IMR-90 (cell line): ENCODE measurements around the gene NFKBIA. TPM values are rescaled to one million over a fixed set of nuclear protein-coding genes. Genes with fewer than 3 reads are reported as not detected.

Experiments used
- ATAC-seq: fragments of 200-7000 bp; cut with Tn5 transposase; 2 replicates; pipeline ENCODE4 v1.9.1; 2020; ENCODE audit warnings: low read depth, mild to moderate bottlenecking, moderate library complexity
- BruUV-seq: library from RNA; stranded (reverse); fragments of 400-500 nt; replicated peaks from 2 replicates; lab custom pipeline; 2021; lab: Mats Ljungman, UMichigan
- CTCF ChIA-PET: fragments of 300-600 bp; formaldehyde crosslinking; extraction: SDS; loops from one replicate; lab custom pipeline; 2021; ENCODE audit warnings: antibody characterized with exemption; lab: Yijun Ruan, JAX
- POLR2A ChIA-PET: fragments of 300-600 bp; sonication (Branson Sonifier 250); formaldehyde crosslinking; loops from one replicate; lab custom pipeline; 2022; ENCODE audit warnings: antibody characterized with exemption; ENCODE audit not compliant: unreplicated experiment; lab: Charles Lee
- DNase-seq: peaks from one replicate; pipeline ENCODE4 v3.0.0; 2013
- H2AFZ ChIP-seq: replicated peaks from 2 replicates; pipeline ENCODE3; 2013; ENCODE audit warnings: low read length, mild to moderate bottlenecking; ENCODE audit not compliant: poor library complexity
- H2AK5ac ChIP-seq: 2 replicates; pipeline ENCODE4 v1.6.1; 2013; ENCODE audit warnings: low read depth, low read length, inconsistent platforms
- H2AK9ac ChIP-seq: replicated peaks from 2 replicates; pipeline ENCODE3; 2013; ENCODE audit warnings: mild to moderate bottlenecking, low read depth, low read length, moderate library complexity; ENCODE audit not compliant: poor library complexity
- H2BK120ac ChIP-seq: 2 replicates; pipeline ENCODE4 v1.6.1; 2013; ENCODE audit warnings: low read depth, low read length, inconsistent platforms
- H2BK15ac ChIP-seq: 3 replicates; pipeline ENCODE4 v1.6.1; 2013; ENCODE audit warnings: low read depth, low read length, inconsistent platforms
- H2BK20ac ChIP-seq: 2 replicates; pipeline ENCODE4 v1.6.1; 2013; ENCODE audit warnings: low read depth, mild to moderate bottlenecking, inconsistent platforms, low read length, moderate library complexity
- H2BK5ac ChIP-seq: 2 replicates; pipeline ENCODE4 v1.6.1; 2013; ENCODE audit warnings: mild to moderate bottlenecking, low read depth, low read length, inconsistent platforms; ENCODE audit not compliant: poor library complexity, severe bottlenecking
- H3K14ac ChIP-seq: replicated peaks from 2 replicates; pipeline ENCODE4 v1.6.1; 2013; ENCODE audit warnings: low read depth, low read length, inconsistent platforms
- H3K18ac ChIP-seq: 2 replicates; pipeline ENCODE4 v1.6.1; 2013; ENCODE audit warnings: low read depth, low read length, control low read depth
- H3K23ac ChIP-seq: 2 replicates; pipeline ENCODE4 v1.6.1; 2013; ENCODE audit warnings: low read depth, low read length, inconsistent platforms
- H3K27ac ChIP-seq: 2 replicates; pipeline ENCODE4 v1.5.1; 2013; ENCODE audit warnings: mild to moderate bottlenecking, control low read depth, low read length; ENCODE audit not compliant: insufficient read depth
- H3K27me3 ChIP-seq: 2 replicates; pipeline ENCODE4 v1.6.1; 2013; ENCODE audit warnings: low read length; ENCODE audit not compliant: control insufficient read depth, insufficient read depth
- H3K36me3 ChIP-seq: 2 replicates; pipeline ENCODE4 v1.6.1; 2013; ENCODE audit warnings: low read length, mixed read lengths; ENCODE audit not compliant: control insufficient read depth, insufficient read depth
- H3K4ac ChIP-seq: 2 replicates; pipeline ENCODE4 v1.6.1; 2013; ENCODE audit warnings: low read depth, low read length, inconsistent platforms
- H3K4me1 ChIP-seq: 2 replicates; pipeline ENCODE4 v1.6.1; 2013; ENCODE audit warnings: low read length, mixed read lengths; ENCODE audit not compliant: control insufficient read depth, insufficient read depth
- H3K4me2 ChIP-seq: 2 replicates; pipeline ENCODE4 v1.6.1; 2013; ENCODE audit warnings: low read depth, mild to moderate bottlenecking, control low read depth, low read length, moderate library complexity
- H3K4me3 ChIP-seq: 2 replicates; pipeline ENCODE4 v1.5.1; 2013; ENCODE audit warnings: low read depth, mild to moderate bottlenecking, control low read depth, low read length, moderate library complexity; ENCODE audit not compliant: insufficient read depth
- H3K56ac ChIP-seq: 2 replicates; pipeline ENCODE4 v1.6.1; 2013; ENCODE audit warnings: low read length, inconsistent platforms; ENCODE audit not compliant: insufficient read depth; ENCODE audit errors: extremely low read depth
- H3K79me1 ChIP-seq, 2 experiments: 2 replicates each; pipeline ENCODE4 v1.6.1; 2013; ENCODE audit warnings: low read length in 2 of 2, inconsistent platforms in 1 of 2, low read depth in 1 of 2
- H3K9ac ChIP-seq: 2 replicates; pipeline ENCODE4 v1.6.1; 2013; ENCODE audit warnings: low read depth, low read length, control low read depth
- H3K9me1 ChIP-seq: 2 replicates; pipeline ENCODE4 v1.6.1; 2013; ENCODE audit warnings: low read length, inconsistent platforms; ENCODE audit not compliant: insufficient read depth
- H3K9me3 ChIP-seq: 2 replicates; pipeline ENCODE4 v1.6.1; 2013; ENCODE audit warnings: low read length; ENCODE audit not compliant: control insufficient read depth, insufficient read depth
- H4K20me1 ChIP-seq: 2 replicates; pipeline ENCODE4 v1.6.1; 2013; ENCODE audit warnings: low read length, inconsistent platforms; ENCODE audit not compliant: insufficient read depth
- H4K5ac ChIP-seq: 2 replicates; pipeline ENCODE4 v1.6.1; 2013; ENCODE audit warnings: mild to moderate bottlenecking, low read depth, low read length, control low read depth
- H4K8ac ChIP-seq, 2 experiments: 2 replicates each; pipeline ENCODE4 v1.6.1; 2013; ENCODE audit warnings: low read depth in 2 of 2, low read length in 2 of 2, control low read depth in 1 of 2, inconsistent platforms in 1 of 2
- H4K91ac ChIP-seq: 2 replicates; pipeline ENCODE4 v1.6.1; 2013; ENCODE audit warnings: low read depth, low read length, inconsistent platforms; ENCODE audit not compliant: insufficient read depth
- BHLHE40 ChIP-seq: fragments of 150-350 bp; IDR thresholded peaks from 2 replicates; pipeline ENCODE4 v1.6.1; 2016; ENCODE audit warnings: mild to moderate bottlenecking, low read depth, low read length
- CEBPB ChIP-seq: IDR thresholded peaks from 2 replicates; pipeline ENCODE4 v1.6.1; 2012; ENCODE audit warnings: low read depth, low read length, improper control_type of control experiment
- CHD1 ChIP-seq: IDR thresholded peaks from 2 replicates; pipeline ENCODE4 v1.6.1; 2012; ENCODE audit warnings: low read depth, low read length, improper control_type of control experiment
- FOS ChIP-seq: fragments of 150-350 bp; IDR thresholded peaks from 2 replicates; pipeline ENCODE4 v1.6.1; 2016; ENCODE audit warnings: low read depth, low read length
- MAFK ChIP-seq: IDR thresholded peaks from 2 replicates; pipeline ENCODE4 v1.6.1; 2012; ENCODE audit warnings: low read depth, low read length, improper control_type of control experiment
- MAZ ChIP-seq: IDR thresholded peaks from 2 replicates; pipeline ENCODE4 v1.6.1; 2012; ENCODE audit warnings: low read depth, mild to moderate bottlenecking, low read length, improper control_type of control experiment, moderate library complexity, borderline replicate concordance
- MXI1 ChIP-seq: IDR thresholded peaks from 2 replicates; pipeline ENCODE4 v1.6.1; 2012; ENCODE audit warnings: low read depth, mild to moderate bottlenecking, low read length, moderate library complexity, borderline replicate concordance
- NFE2L2 ChIP-seq: fragments of 150-350 bp; IDR thresholded peaks from 2 replicates; pipeline ENCODE4 v1.6.1; 2016; ENCODE audit warnings: low read depth, mild to moderate bottlenecking, low read length
- POLR2A ChIP-seq: IDR thresholded peaks from 2 replicates; pipeline ENCODE4 v1.6.1; 2012; ENCODE audit warnings: mild to moderate bottlenecking, low read depth, low read length
- RAD21 ChIP-seq: IDR thresholded peaks from 2 replicates; pipeline ENCODE4 v1.6.1; 2012; ENCODE audit warnings: low read length, improper control_type of control experiment
- RCOR1 ChIP-seq: IDR thresholded peaks from 2 replicates; pipeline ENCODE4 v1.6.1; 2012; ENCODE audit warnings: mild to moderate bottlenecking, low read length, improper control_type of control experiment; ENCODE audit not compliant: insufficient replicate concordance
- RFX5 ChIP-seq: IDR thresholded peaks from 2 replicates; pipeline ENCODE4 v1.8.0; 2012; ENCODE audit warnings: low read depth, mild to moderate bottlenecking, low read length, moderate library complexity
- SMC3 ChIP-seq: fragments of 150-350 bp; IDR thresholded peaks from 2 replicates; pipeline ENCODE4 v1.6.1; 2016; ENCODE audit warnings: low read depth, mild to moderate bottlenecking, antibody characterized with exemption, low read length, moderate library complexity
- whole genome bisulfite sequencing, 2 experiments: methylation state at CpG; one replicate each; pipeline versions ENCODE4 v1.1.5 to v1.1.7; 2013; ENCODE audit warnings: missing lambda C conversion rate in 2 of 2; ENCODE audit not compliant: insufficient read length in 1 of 2; ENCODE audit errors: extremely low coverage in 2 of 2; 5-methylcytosine and 5-hydroxymethylcytosine counted together
- dilution Hi-C: fragments of 300-500 bp; cut with HindIII; formaldehyde crosslinking; loops from one replicate; pipeline ENCODE4 v1.14.3; 2018; ENCODE audit warnings: low sequenced_read_pairs; ENCODE audit not compliant: unreplicated experiment
- in situ Hi-C: fragments of 300-500 bp; cut with MboI; formaldehyde crosslinking; loops from 3 replicates; pipeline ENCODE4 v1.14.3; 2019; ENCODE audit warnings: low sequenced_read_pairs, inconsistent platforms, mixed read lengths
- intact Hi-C: fragments of 100-400 bp; cut with micrococcal nuclease; formaldehyde crosslinking; loops from 2 replicates; pipeline ENCODE4 v1.10.0; 2022
- polyA plus RNA-seq, 3 experiments: library from polyadenylated mRNA; depleted of rRNA; stranded (reverse); fragments of >200 nt; gene quantifications; 2 replicates each; pipeline ENCODE4 v1.2.3, GENCODE V29; 2012; ENCODE audit warnings: low replicate concordance in 1 of 3
- total RNA-seq: library from RNA; depleted of rRNA; stranded (reverse); fragments of >200 nt; gene quantifications from 2 replicates; pipeline ENCODE4 v1.2.3, GENCODE V29; 2012
- TF ChIP-seq, protein P1 (sequence below): fragments of 150-350 bp; IDR thresholded peaks from 2 replicates; pipeline ENCODE4 v1.6.1; 2016; ENCODE audit warnings: low read depth, mild to moderate bottlenecking, low read length, moderate library complexity, borderline replicate concordance
- TF ChIP-seq, protein P2 (sequence below): fragments of 150-350 bp; IDR thresholded peaks from 2 replicates; pipeline ENCODE4 v1.6.1; 2017; ENCODE audit warnings: mild to moderate bottlenecking, antibody characterized with exemption, low read length, low read depth

The NFKBIA gene
- total and polyA plus RNA-seq, 2 of the 4 experiments (the other 2 are of a cell fraction) = 71.1 to 97.1 TPM

DNA sequence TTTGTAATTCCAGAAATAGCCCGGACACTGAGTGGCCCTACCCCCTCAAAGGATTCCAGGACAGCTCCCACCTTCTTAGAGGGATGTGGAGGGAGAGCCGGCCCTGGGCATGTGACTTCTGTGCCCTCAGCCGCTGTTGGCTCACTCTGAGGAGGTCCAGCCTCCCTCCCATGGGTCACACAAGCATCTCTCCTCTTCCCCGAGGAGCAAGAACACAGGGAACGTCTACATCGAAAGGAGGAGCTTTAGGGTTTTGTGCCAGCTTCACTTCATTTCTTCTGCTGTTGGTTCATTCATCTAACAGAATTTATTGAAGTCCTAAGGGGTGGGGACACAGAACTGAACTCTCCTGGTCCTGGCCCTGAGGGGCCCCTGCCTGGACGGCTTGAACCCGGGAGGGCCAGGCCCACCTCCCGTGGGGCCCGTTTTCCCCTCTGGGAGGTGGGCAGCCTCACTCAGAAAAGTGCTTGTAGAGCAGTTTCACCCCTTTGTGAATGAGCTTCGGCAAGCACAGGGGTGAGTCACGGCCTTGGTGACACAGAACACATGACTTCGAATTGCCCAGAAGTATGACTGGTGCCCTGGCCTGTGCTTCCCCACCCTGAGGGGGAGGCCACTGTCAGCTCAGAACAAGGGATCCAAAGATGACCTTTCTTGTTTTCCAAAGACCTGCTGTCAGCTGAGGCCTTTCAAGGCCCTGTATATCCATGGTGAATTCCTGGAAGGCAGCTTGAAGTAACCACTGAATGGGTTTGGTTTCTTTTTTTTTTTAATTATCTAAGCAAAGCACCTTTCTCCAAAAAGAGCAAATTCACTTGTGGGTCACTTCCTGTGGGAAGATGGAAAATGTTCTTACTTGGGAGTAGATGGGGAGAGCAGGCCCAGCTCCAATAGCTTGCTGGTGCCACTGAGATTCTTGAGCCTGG lies 39.2 kb downstream of the NFKBIA start:
- Histone ChIP-seq H2BK20ac (peak overlapping the region; percentile 96), H3K14ac (peak overlapping the region; percentile 97), H3K4me3 (no peak overlapping the region), H3K36me3 (no peaks in the 10 kb centered on the region), H2BK5ac (peak overlapping the region; percentile 95), H3K27ac (peak overlapping the region; percentile 74), H2BK120ac (peak overlapping the region; percentile 98), H4K8ac (peak overlapping the region; percentile 75 to 96), H2BK15ac (peak overlapping the region; percentile 98), H2AK5ac (peak overlapping the region; percentile 100), H3K9me3 (no peaks in the 10 kb centered on the region), H3K4ac (peak overlapping the region; percentile 98), H4K91ac (peak overlapping the region; percentile 96), H3K79me1 (0 out of 4 replicates have a peak, but pooled peaks cover 0 to 4% of the 10 kb centered on the region in 2 experiments), H2AFZ (peak overlapping the region; percentile 82), H3K56ac (peak overlapping the region; percentile 61; the same call in 1 of the 2 replicates), H3K4me2 (peak overlapping the region; percentile 11; the same call in 1 of the 2 replicates), H3K4me1 (peaks cover 38% of the 10 kb centered on the region), H4K5ac (peak overlapping the region; percentile 86), H3K9ac (peak overlapping the region; percentile 47; the same call in 1 of the 2 replicates), H3K23ac (peak overlapping the region; percentile 91), H4K20me1 (no peaks in the 10 kb centered on the region), H3K27me3 (no peaks in the 10 kb centered on the region), H3K18ac (peak overlapping the region; percentile 86), H3K9me1 (peaks cover 33% of the 10 kb centered on the region), H2AK9ac (peak overlapping the region; percentile 48)
- BruUV-seq = no TSS peak
- CTCF ChIA-PET = interaction anchor here (0.7 to 1.6 kb wide), 3 partner anchors 13 to 40 kb away, joined by 3 to 5 read pairs (median 3); partner anchors contain the start of gene NFKBIA
- peak; percentile 85 for ATAC-seq
- in situ Hi-C loops (no loop called here), dilution Hi-C loops (no loop called here), intact Hi-C loops (no loop called here)
- 26% methylated on average over 7 of the region's 13 CpGs; no CpG with 5 or more reads in 1 of the 2 experiments for WGBS, 2 experiments
- peak; percentile 92 for DNase-seq
- POLR2A ChIA-PET = interaction anchor here (0.6 kb wide), 1 partner anchor 73 kb away, joined by 5 read pairs; the partner anchor contains the start of gene PSMA6
- TF ChIP-seq FOS (peak; percentile 86), CEBPB (no peak), SMC3 (no peak), BHLHE40 (peak; percentile 62; the same call in 1 of the 2 replicates), POLR2A (no peak), MAZ (peak; percentile 38; the same call in 1 of the 2 replicates), NFE2L2 (peak; percentile 15; the same call in 1 of the 2 replicates), RCOR1 (no peak), MAFK (peak; percentile 82), CHD1 (no peak), RFX5 (no peak), MXI1 (no peak), RAD21 (no peak)
- TF ChIP-seq, protein P1, sequence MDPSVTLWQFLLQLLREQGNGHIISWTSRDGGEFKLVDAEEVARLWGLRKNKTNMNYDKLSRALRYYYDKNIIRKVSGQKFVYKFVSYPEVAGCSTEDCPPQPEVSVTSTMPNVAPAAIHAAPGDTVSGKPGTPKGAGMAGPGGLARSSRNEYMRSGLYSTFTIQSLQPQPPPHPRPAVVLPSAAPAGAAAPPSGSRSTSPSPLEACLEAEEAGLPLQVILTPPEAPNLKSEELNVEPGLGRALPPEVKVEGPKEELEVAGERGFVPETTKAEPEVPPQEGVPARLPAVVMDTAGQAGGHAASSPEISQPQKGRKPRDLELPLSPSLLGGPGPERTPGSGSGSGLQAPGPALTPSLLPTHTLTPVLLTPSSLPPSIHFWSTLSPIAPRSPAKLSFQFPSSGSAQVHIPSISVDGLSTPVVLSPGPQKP = no peak
- TF ChIP-seq, protein P2, sequence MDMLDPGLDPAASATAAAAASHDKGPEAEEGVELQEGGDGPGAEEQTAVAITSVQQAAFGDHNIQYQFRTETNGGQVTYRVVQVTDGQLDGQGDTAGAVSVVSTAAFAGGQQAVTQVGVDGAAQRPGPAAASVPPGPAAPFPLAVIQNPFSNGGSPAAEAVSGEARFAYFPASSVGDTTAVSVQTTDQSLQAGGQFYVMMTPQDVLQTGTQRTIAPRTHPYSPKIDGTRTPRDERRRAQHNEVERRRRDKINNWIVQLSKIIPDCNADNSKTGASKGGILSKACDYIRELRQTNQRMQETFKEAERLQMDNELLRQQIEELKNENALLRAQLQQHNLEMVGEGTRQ = peak; percentile 61; the same call in 1 of the 2 replicates
